GM19193 (cell line): ENCODE data around the gene SLC25A10.

ENCODE experiments used
- POLR2A ChIP-seq: IDR thresholded peaks from 4 replicates; pipeline ENCODE4 v1.6.1; 2011; ENCODE audit not compliant: insufficient read depth, insufficient read length; ENCODE audit errors: extremely low read depth

The SLC25A10 gene

GRCh38 chr17:81697261-81698044, 14.6 kb upstream of the SLC25A10 start:
- TF ChIP-seq POLR2A: no peak

DNA sequence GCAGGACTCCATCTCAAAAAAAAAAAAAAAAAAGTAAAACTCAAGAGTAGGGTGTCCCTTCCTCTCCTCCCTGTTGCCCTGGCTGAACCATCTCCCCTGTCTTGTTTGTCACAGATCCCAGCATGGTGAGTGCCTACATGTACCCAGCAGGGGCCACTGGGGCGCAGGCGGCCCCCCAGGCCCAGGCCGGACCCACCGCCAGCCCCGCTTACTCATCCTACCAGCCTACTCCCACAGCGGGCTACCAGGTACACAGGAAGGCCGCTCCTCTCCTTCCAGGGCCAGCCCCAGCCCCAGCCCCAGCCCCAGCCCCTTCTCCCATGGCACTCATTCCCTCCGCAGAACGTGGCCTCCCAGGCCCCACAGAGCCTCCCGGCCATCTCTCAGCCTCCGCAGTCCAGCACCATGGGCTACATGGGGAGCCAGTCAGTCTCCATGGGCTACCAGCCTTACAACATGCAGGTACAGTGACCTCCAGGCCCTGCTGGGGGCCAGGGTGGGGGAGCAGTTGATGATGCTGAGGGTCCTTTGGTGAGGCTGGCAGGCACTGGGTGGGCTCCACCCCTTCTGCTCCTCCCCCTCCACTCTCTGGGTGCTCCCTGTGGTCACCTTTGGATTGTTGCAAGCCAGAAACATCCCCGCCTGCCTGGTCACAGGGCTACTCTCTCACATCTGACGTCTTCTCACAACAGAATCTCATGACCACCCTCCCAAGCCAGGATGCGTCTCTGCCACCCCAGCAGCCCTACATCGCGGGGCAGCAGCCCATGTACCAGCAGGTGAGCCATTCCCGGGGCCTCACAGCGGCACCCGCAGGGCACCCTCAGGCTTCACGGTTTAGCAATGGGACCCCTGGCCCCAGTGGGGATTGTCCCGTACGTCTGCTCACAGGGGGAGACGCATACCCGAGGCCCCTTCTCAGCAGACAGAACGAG, 11.5 kb upstream of the SLC25A10 start:
- TF ChIP-seq POLR2A: peak; percentile 15

DNA sequence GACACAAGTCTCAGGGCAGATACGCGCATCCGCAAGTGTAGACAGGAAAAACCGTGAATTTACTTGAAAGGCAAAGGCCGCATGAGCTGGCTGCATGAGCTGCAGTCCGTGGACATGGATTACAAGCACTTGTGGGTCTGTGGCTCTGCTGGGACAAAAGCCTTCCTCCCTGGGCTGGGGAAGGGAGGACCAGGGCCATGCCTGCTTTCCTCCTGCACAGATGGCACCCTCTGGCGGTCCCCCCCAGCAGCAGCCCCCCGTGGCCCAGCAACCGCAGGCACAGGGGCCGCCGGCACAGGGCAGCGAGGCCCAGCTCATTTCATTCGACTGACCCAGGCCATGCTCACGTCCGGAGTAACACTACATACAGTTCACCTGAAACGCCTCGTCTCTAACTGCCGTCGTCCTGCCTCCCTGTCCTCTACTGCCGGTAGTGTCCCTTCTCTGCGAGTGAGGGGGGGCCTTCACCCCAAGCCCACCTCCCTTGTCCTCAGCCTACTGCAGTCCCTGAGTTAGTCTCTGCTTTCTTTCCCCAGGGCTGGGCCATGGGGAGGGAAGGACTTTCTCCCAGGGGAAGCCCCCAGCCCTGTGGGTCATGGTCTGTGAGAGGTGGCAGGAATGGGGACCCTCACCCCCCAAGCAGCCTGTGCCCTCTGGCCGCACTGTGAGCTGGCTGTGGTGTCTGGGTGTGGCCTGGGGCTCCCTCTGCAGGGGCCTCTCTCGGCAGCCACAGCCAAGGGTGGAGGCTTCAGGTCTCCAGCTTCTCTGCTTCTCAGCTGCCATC, 10.6 kb upstream of the SLC25A10 start:
- peak; percentile 35 for TF ChIP-seq POLR2A

DNA sequence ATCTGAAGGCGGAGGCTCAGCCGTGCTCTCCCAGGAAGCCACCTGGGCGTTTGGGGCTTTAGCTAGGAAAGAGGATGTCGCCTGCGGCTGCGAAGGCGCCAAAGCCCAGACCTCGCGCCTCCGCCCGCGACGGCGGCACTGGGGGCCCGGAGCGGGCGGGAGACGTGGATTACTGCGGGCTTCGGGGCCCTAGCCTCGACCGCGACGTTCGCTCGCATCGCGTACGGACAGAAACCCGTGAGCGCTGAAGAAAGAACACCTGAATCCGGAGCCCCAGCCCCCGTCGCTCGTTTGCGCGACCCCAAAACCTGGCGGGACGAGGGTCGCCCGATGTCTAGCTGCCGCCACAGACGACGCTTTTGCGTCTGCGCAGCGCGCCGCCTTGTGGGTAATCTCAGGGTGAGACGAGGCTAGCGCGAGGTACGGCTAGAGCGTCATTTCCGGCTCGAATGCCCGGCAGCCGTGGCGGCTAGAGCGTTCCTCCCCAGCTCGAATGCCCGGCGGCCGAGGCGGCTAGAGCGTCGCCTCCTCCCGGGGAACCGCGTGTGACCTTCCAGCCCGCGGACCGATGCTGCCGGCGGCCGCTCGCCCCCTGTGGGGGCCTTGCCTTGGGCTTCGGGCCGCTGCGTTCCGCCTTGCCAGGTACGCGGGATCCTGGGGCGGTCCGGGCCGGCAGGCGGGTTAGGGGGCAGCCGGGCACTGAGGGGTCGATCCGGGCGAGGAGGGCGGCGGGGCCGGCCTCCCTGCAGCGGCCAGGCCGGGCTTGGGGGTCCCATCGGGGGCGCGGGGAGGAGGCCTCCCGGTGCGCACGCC, 8.9 kb upstream of the SLC25A10 start, which contains the start of gene MRPL12:
Gene MRPL12 (plus strand): TSS at position 434 of the 813 bp plus-strand sequence. CDS start 135 bp downstream, at position 569.
- peak; percentile 97 for TF ChIP-seq POLR2A

GRCh38 chr17:81703747-81704654, 8.1 kb upstream of the SLC25A10 start:
- no peak for TF ChIP-seq POLR2A

GRCh38 chr17:81705518-81706231, 6.4 kb upstream of the SLC25A10 start:
- TF ChIP-seq POLR2A: no peak

DNA sequence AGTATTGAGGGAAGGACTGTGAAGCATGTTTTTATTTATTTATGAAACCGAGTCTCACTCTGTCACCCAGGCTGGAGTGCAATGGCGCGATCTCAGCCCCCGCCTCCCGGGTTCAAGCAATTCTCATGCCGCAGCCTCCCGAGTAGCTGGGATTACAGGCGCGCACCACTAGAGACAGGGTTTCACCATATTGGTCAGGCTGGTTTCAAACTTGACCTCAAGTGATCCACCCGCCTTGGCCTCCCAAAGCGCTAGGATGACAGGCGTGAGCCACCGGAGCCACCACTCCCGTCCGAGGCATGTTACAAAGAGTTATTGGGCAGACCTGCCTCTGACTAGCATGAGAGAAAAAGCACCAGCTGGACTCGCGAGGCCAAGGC, 5.9 kb upstream of the SLC25A10 start:
- no peak for TF ChIP-seq POLR2A

- no peak for TF ChIP-seq POLR2A
Measured at GRCh38 chr17:81706757-81707624, 5.1 kb upstream of the SLC25A10 start.

- TF ChIP-seq POLR2A: peak; percentile 6
Measured at GRCh38 chr17:81707725-81708646, 4.1 kb upstream of the SLC25A10 start.

DNA sequence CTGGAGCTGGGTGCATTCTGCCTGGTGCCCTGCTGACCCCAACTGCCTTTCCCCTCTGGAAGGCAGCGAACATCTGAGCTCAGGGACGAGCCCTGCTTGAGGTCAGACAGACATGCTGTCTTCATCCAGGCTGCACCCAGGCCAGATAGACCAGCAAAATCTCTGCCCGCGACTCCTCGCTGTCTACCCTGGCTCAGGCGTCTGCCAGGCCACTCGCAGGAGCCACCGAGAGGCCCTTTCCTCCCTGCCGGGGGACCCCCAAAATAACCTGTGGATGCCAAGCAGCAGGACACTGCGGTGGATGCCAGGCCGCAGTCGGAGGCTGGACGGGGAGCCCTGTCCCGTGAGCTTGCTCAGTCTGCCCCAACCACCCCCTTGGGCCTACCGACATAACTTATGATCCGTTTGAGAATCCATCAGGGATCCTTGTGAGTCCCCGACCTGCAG, 3.3 kb upstream of the SLC25A10 start:
- no peak for TF ChIP-seq POLR2A
